Measurements from ENCODE around the gene IL11. TPM values are rescaled to one million over a fixed set of nuclear protein-coding genes. Genes with fewer than 3 reads are reported as not detected.

The IL11 gene
- total and polyA plus RNA-seq, 2 experiments from 2014 or later = 6.7 to 28.7 TPM

DNA sequence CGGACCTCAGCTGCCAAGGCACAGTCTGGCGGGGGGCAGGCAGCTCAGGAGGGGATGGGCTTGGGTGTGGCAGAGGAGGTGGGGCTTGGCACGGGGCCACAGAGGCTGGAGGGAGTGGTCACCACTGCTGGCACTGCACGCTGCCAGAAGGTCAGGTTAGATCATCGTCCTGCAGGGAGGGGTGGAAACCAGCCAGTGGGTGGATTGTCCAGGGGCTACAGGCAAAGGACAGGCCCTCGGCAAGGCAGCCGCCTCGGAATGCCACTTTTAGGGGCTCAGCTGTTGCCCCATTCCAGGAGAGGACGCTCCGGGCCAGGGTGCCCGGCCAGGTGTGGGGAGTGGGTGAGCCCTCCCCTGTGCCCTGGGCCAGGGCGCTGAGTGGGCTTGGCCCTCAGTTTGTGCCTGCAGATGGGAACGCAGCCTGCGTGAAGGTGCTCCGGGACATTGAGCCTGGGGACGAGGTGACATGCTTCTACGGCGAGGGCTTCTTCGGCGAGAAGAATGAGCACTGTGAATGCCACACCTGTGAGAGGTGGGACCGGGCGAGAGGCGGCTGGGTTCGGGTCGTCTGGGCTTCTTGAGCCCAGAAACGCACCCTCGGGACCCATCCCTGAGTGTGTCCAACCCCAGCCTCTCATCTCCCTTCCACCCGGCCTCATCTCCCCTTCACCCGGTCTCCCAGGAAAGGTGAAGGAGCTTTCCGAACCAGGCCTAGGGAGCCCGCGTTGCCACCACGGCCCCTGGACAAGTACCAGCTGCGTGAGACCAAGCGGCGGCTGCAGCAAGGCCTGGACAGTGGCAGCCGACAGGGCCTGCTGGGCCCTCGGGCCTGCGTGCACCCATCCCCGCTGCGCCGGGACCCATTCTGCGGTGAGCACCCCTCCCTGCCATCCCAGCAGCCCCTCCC, 24.2 kb downstream of the IL11 start:
- H2AFZ ChIP-seq = no peak overlapping the region
- H3K9me3 ChIP-seq (ENCODE audit: low read depth) = no peaks in the 10 kb centered on the region
- no peaks in the 10 kb centered on the region for H3F3A ChIP-seq (ENCODE audit: insufficient read depth)
- no peaks in the 10 kb centered on the region for H4K20me1 ChIP-seq (ENCODE audit: insufficient read depth)
- no peaks in the 10 kb centered on the region for H3K36me3 ChIP-seq (ENCODE audit: low read depth)
- H3K27ac ChIP-seq = no peak overlapping the region
- no peak overlapping the region for H3K4me3 ChIP-seq
- no peaks in the 10 kb centered on the region for H3K27me3 ChIP-seq (replicated peaks; ENCODE audit: insufficient read depth)
- no peaks in the 10 kb centered on the region for H3K4me1 ChIP-seq (ENCODE audit: insufficient read depth)
- no peaks in the 10 kb centered on the region for H3K79me2 ChIP-seq (ENCODE audit: insufficient read depth)
- TF ChIP-seq EZH2 (IDR thresholded peaks at IDR 0.05; ENCODE audit: insufficient read depth, poor library complexity, severe bottlenecking) (no peak), EZH2phosphoT487 (IDR thresholded peaks at IDR 0.05; ENCODE audit: insufficient read depth, low read depth) (no peak)
- DNase-seq = peak; percentile 34
- no peaks in the 10 kb centered on the region for H3K9me2 ChIP-seq (ENCODE audit: insufficient read depth)
- H3K4me2 ChIP-seq (ENCODE audit: unreplicated experiment) = no peak overlapping the region
- WGBS, 2 experiments (ENCODE audit: low coverage in 1 of 2, low lambda C conversion rate in 2 of 2, missing lambda C conversion rate in 2 of 2) = 86 to 88% methylated on average over 28 to 42 of the region's 43 CpGs
- no peak overlapping the region for H3K9ac ChIP-seq
- in situ Hi-C loops (cut with MboI) = no loop called here

DNA sequence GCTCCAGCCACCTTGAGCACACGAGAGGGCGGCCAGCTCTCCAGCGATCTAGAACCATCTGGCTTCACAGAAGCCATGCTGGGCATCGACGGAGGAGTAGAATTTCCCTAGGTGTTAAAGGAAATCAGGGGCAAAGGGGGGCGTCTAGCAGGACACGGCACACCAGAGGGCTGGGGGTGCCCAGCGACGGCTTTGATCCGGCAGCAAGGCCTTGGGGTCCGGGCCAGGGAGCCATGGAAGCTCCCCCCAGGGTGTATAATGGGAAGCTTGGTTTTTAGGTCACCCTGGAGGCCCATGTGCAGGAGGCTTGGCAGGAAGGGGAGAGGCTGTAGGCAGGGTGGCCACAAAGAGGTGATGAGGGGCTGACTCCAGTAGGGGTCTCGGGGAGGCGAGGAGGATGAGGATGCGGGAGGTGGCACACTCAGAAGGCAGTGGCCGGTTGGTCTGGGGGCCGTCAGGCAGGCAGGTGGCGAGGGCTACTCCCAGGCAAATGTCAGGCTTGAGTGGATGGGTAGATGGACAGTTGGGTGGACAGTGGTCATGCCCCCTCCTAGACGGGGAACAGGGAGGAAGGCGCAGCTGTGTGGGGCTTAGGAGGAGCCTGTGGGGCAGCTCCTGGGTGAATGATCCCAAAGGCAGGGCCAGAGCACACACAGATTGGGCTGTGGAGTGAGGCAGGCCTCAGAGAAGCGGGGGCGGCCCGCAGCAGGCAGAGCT, 25.0 kb downstream of the IL11 start:
- Histone ChIP-seq H3K79me2 (ENCODE audit: insufficient read depth) (peaks cover 7% of the 10 kb centered on the region; the same call in 1 of the 2 replicates), H3K27me3 (replicated peaks; ENCODE audit: insufficient read depth) (no peaks in the 10 kb centered on the region)
- WGBS, 2 experiments (ENCODE audit: low coverage in 1 of 2, low lambda C conversion rate in 2 of 2, missing lambda C conversion rate in 2 of 2) = 90 to 92% methylated on average over 18 to 22 of the region's 22 CpGs

DNA sequence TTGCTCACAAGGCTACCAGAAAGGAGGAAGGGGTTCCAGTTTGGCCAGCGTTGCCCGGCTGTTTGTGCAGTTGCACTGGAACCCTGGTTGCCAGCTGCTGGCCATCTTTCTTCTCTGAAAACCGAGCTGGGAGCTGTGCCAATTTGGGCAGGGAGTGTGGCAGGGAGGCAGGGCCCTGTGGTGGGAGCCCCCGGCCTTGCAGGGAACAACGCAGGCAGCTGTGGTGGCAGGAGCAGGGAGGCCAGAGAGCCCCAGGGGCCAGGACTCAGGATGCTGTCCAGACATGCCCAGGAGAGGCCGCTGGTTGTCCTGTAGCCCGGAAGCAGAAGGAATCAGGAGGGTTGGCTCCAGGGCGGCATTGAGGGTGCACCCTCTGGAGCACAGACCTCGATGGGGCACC, 25.8 kb downstream of the IL11 start:
- WGBS, 2 experiments (ENCODE audit: low coverage in 1 of 2, low lambda C conversion rate in 2 of 2, missing lambda C conversion rate in 2 of 2) = 78 to 81% methylated on average over 9 of the region's 9 CpGs
- Histone ChIP-seq H3K9me2 (ENCODE audit: insufficient read depth) (no peaks in the 10 kb centered on the region), H3K9me3 (ENCODE audit: low read depth) (no peaks in the 10 kb centered on the region), H3K4me1 (ENCODE audit: insufficient read depth) (no peaks in the 10 kb centered on the region), H3K36me3 (ENCODE audit: low read depth) (no peaks in the 10 kb centered on the region), H3K9ac (no peak overlapping the region), H3K79me2 (ENCODE audit: insufficient read depth) (peaks cover 8% of the 10 kb centered on the region; the same call in 1 of the 2 replicates), H4K20me1 (ENCODE audit: insufficient read depth) (no peaks in the 10 kb centered on the region), H3K4me3 (no peak overlapping the region), H2AFZ (no peak overlapping the region), H3K4me2 (ENCODE audit: unreplicated experiment) (no peak overlapping the region), H3K27me3 (replicated peaks; ENCODE audit: insufficient read depth) (no peaks in the 10 kb centered on the region), H3K27ac (no peak overlapping the region), H3F3A (ENCODE audit: insufficient read depth) (no peaks in the 10 kb centered on the region)
- in situ Hi-C loops (cut with MboI) = no loop called here
- DNase-seq = no peak
- no peak for TF ChIP-seq EZH2 (IDR thresholded peaks at IDR 0.05; ENCODE audit: insufficient read depth, poor library complexity, severe bottlenecking)
- TF ChIP-seq EZH2phosphoT487 (IDR thresholded peaks at IDR 0.05; ENCODE audit: insufficient read depth, low read depth) = no peak

More for the DNA sequence above, 25.0 kb downstream of the IL11 start:
- no peak for DNase-seq
- in situ Hi-C loops (cut with MboI) = no loop called here
- Histone ChIP-seq H3K4me3 (no peak overlapping the region), H3F3A (ENCODE audit: insufficient read depth) (no peaks in the 10 kb centered on the region), H2AFZ (no peak overlapping the region), H3K9me2 (ENCODE audit: insufficient read depth) (no peaks in the 10 kb centered on the region), H4K20me1 (ENCODE audit: insufficient read depth) (no peaks in the 10 kb centered on the region), H3K27ac (no peak overlapping the region), H3K9ac (no peak overlapping the region), H3K4me1 (ENCODE audit: insufficient read depth) (no peaks in the 10 kb centered on the region), H3K36me3 (ENCODE audit: low read depth) (no peaks in the 10 kb centered on the region), H3K4me2 (ENCODE audit: unreplicated experiment) (no peak overlapping the region), H3K9me3 (ENCODE audit: low read depth) (no peaks in the 10 kb centered on the region)
- TF ChIP-seq EZH2 (IDR thresholded peaks at IDR 0.05; ENCODE audit: insufficient read depth, poor library complexity, severe bottlenecking) = no peak
- no peak for TF ChIP-seq EZH2phosphoT487 (IDR thresholded peaks at IDR 0.05; ENCODE audit: insufficient read depth, low read depth)

DNA sequence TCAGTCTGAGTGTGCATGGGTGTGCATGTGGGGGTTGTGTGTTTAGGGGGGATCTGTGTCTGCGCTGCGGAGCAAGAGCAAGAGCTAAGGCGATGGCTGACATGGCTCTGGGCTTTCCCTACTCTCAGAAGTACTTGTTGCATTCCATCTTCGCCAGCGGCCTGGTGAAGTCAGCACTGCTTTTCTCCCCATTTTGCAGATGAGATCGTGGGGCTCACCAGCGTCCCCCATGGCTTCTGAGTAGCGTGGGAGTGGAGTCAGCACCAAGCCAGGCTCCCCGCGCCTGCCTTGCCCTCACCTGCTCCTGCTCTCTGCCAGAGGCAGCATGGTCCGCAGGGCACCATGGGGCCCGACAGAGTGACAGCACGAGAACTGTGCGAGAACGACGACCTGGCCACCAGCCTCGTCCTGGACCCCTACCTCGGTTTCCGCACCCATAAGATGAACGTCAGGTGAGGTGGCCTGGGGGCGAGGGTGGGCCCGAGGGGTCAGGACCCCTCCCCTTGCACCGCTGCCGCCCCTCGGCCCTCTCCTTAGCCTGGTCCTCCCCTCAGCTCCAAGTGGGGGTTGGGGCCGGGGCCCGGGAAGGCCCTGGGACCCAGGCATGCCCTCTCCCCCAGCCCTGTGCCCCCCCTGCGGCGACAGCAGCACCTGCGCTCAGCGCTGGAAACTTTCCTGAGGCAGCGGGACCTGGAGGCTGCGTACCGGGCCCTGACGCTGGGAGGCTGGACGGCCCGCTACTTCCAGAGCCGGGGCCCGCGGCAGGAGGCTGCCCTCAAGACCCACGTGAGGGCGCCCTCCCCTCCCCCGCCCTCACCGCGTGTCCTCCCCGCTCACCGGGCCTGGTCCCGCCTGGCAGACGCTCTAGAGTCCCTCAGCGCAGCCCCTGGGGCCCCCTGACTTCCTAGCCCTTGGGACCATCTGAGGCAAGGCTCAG, 28.4 kb downstream of the IL11 start:
- WGBS, 2 experiments (ENCODE audit: low coverage in 1 of 2, low lambda C conversion rate in 2 of 2, missing lambda C conversion rate in 2 of 2) = 84% methylated on average over 30 to 47 of the region's 50 CpGs
- in situ Hi-C loops (cut with MboI) = no loop called here

More for the DNA sequence above, 28.4 kb downstream of the IL11 start:
- no peak overlapping the region for H2AFZ ChIP-seq
- no peak overlapping the region for H3K9ac ChIP-seq
- no peaks in the 10 kb centered on the region for H3K9me2 ChIP-seq (ENCODE audit: insufficient read depth)
- DNase-seq = no peak
- H3K27ac ChIP-seq = no peak overlapping the region
- peak overlapping the region; percentile 77 for H3K4me3 ChIP-seq
- H3K4me2 ChIP-seq (ENCODE audit: unreplicated experiment) = peak overlapping the region; percentile 97
- TF ChIP-seq EZH2 (IDR thresholded peaks at IDR 0.05; ENCODE audit: insufficient read depth, poor library complexity, severe bottlenecking) (no peak), EZH2phosphoT487 (IDR thresholded peaks at IDR 0.05; ENCODE audit: insufficient read depth, low read depth) (no peak)
- no peaks in the 10 kb centered on the region; the same call in 1 of the 2 replicates for H3K27me3 ChIP-seq (replicated peaks; ENCODE audit: insufficient read depth)
- H3K36me3 ChIP-seq (ENCODE audit: low read depth) = no peaks in the 10 kb centered on the region
- no peaks in the 10 kb centered on the region for H3K4me1 ChIP-seq (ENCODE audit: insufficient read depth)
- no peaks in the 10 kb centered on the region for H3F3A ChIP-seq (ENCODE audit: insufficient read depth)
- H4K20me1 ChIP-seq (ENCODE audit: insufficient read depth) = no peaks in the 10 kb centered on the region
- no peaks in the 10 kb centered on the region for H3K9me3 ChIP-seq (ENCODE audit: low read depth)
- peaks cover 8% of the 10 kb centered on the region; the same call in 1 of the 2 replicates for H3K79me2 ChIP-seq (ENCODE audit: insufficient read depth)
